GM12801 (cell line): ENCODE data around the gene LRRC75B.

ENCODE experiments used
- CTCF ChIP-seq: IDR thresholded peaks from one replicate; pipeline ENCODE4 v1.5.1; 2011; ENCODE audit warnings: control low read depth; ENCODE audit not compliant: insufficient read length; ENCODE audit errors: extremely low read depth

Gene LRRC75B

GRCh38 chr22:24548812-24549211, 44.1 kb downstream of the LRRC75B start:
- TF ChIP-seq CTCF, result no peak

- no peak for TF ChIP-seq CTCF
Measured at GRCh38 chr22:24543679-24544243, 49.1 kb downstream of the LRRC75B start.

- TF ChIP-seq CTCF, result no peak
Measured at GRCh38 chr22:24543185-24543601, 49.7 kb downstream of the LRRC75B start.

GRCh38 chr22:24542641-24543040, 50.2 kb downstream of the LRRC75B start:
- TF ChIP-seq CTCF, result no peak

GRCh38 chr22:24541681-24542515, 51.0 kb downstream of the LRRC75B start:
- no peak for TF ChIP-seq CTCF

GRCh38 chr22:24540470-24540869, 52.4 kb downstream of the LRRC75B start:
- TF ChIP-seq CTCF, result no peak

GRCh38 chr22:24536089-24536488, 56.8 kb downstream of the LRRC75B start:
- TF ChIP-seq CTCF, result no peak
